Natural killer cell (primary cell): ENCODE data around the gene BSN. TPM values are rescaled to one million over a fixed set of nuclear protein-coding genes. Genes with fewer than 3 reads are reported as not detected.

Experiments used
- ATAC-seq, 3 donors: fragments of 150-1000 bp in 2 of 3; fragments of 200-7000 bp in 1 of 3; cut with Tn5 transposase; 1 replicate in 1 of 3; 2 replicates in 2 of 3; pipeline ENCODE4 v1.10.0; 2021; ENCODE audit warnings: mild to moderate bottlenecking in 2 of 3, moderate library complexity in 2 of 3
- DNase-seq, 2 donors: peaks; one replicate each; pipeline versions ENCODE4 v3.0.0 to v3.0.0-alpha.2; 2013 to 2021; ENCODE audit warnings: mixed read lengths in 1 of 2
- H3K27ac ChIP-seq: one replicate; pipeline ENCODE4 v1.5.1; 2013; ENCODE audit warnings: mild to moderate bottlenecking, low read length
- H3K27me3 ChIP-seq: one replicate; pipeline ENCODE4 v1.6.1; 2013; ENCODE audit warnings: low read length; ENCODE audit not compliant: control insufficient read depth, insufficient read depth
- H3K36me3 ChIP-seq: one replicate; pipeline ENCODE4 v1.6.1; 2013; ENCODE audit warnings: low read length; ENCODE audit not compliant: control insufficient read depth, insufficient read depth
- H3K4me1 ChIP-seq: one replicate; pipeline ENCODE4 v1.6.1; 2013; ENCODE audit warnings: low read length; ENCODE audit not compliant: control insufficient read depth, insufficient read depth
- H3K4me3 ChIP-seq: one replicate; pipeline ENCODE4 v1.5.1; 2013; ENCODE audit warnings: low read length
- H3K9me3 ChIP-seq: one replicate; pipeline ENCODE4 v1.6.1; 2013; ENCODE audit warnings: low read length; ENCODE audit not compliant: control insufficient read depth, insufficient read depth
- H3K27ac Mint-ChIP-seq, 2 donors: one replicate each; pipeline ENCODE4 v1.8.0; 2022; ENCODE audit warnings: mild to moderate bottlenecking in 2 of 2, mixed read lengths in 2 of 2, moderate library complexity in 1 of 2
- H3K27me3 Mint-ChIP-seq, 2 donors: one replicate each; pipeline ENCODE4 v1.8.0; 2022; ENCODE audit warnings: low read depth in 2 of 2, mixed read lengths in 2 of 2
- H3K36me3 Mint-ChIP-seq: one replicate; pipeline ENCODE4 v1.8.0; 2022; ENCODE audit warnings: mixed read lengths
- H3K4me1 Mint-ChIP-seq, 2 donors: one replicate each; pipeline ENCODE4 v1.8.0; 2022; ENCODE audit warnings: mixed read lengths in 2 of 2
- H3K4me3 Mint-ChIP-seq: one replicate; pipeline ENCODE4 v1.8.0; 2022; ENCODE audit warnings: mild to moderate bottlenecking, moderate library complexity, mixed read lengths
- H3K9me3 Mint-ChIP-seq, 2 donors: one replicate each; pipeline ENCODE4 v1.8.0; 2022; ENCODE audit warnings: mixed read lengths in 2 of 2
- CTCF ChIP-seq: fragments of 200-600 bp; IDR thresholded peaks from one replicate; pipeline ENCODE4 v1.8.0; 2022; ENCODE audit warnings: antibody characterized with exemption
- WGBS: methylation state at CpG from one replicate; pipeline ENCODE4 v1.1.7; 2013; ENCODE audit warnings: missing lambda C conversion rate; ENCODE audit not compliant: insufficient coverage; 5-methylcytosine and 5-hydroxymethylcytosine counted together
- intact Hi-C: fragments of 100-400 bp; cut with micrococcal nuclease; formaldehyde crosslinking; loops from one replicate; pipeline ENCODE4 v1.14.2; 2022
- total RNA-seq, 4 donors: library from RNA; stranded (reverse); fragments of 120-200 nt in 1 of 4; gene quantifications; one replicate each; pipeline versions ENCODE4 v1.2.3 to v1.2.4, GENCODE V29; 2013 to 2022

Gene BSN
- total RNA-seq, 3 donors from 2014 or later (not counting 1 experiment from before 2014, with no cell fraction given), result 0.33 to 0.41 (median 0.35) TPM

GRCh38 chr3:49661281-49661680 lies 107.0 kb downstream of the BSN start:
- no peak overlapping the region for H3K4me3 Mint-ChIP-seq

DNA sequence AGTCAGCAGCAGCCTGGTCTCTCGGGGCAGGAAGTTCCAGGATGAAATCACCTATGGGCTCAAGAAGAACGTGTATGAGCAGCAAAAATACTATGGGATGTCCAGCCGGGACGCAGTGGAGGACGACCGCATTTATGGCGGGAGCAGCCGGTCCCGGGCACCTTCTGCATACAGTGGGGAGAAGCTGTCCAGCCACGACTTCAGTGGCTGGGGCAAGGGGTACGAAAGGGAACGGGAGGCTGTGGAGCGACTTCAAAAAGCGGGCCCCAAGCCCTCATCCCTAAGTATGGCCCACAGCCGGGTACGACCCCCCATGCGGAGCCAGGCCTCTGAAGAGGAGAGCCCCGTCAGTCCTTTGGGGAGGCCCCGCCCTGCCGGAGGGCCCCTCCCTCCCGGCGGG lies 107.7 kb downstream of the BSN start:
- H3K27me3 Mint-ChIP-seq, result peaks cover 0 to 6% of the 10 kb centered on the region in 2 donors
- no peak overlapping the region for H3K27ac ChIP-seq
- no peaks in the 10 kb centered on the region for H3K4me1 Mint-ChIP-seq
- H3K4me1 ChIP-seq, result no peaks in the 10 kb centered on the region
- no peak for ATAC-seq
- H3K36me3 ChIP-seq, result no peaks in the 10 kb centered on the region
- H3K4me3 ChIP-seq, result no peak overlapping the region
- DNase-seq, result no peak
- no peaks in the 10 kb centered on the region for H3K9me3 ChIP-seq
- TF ChIP-seq CTCF, result no peak
- intact Hi-C loops, result no loop called here
- H3K4me3 Mint-ChIP-seq, result no peak overlapping the region
- no peak overlapping the region for H3K27ac Mint-ChIP-seq
- H3K36me3 Mint-ChIP-seq, result no peaks in the 10 kb centered on the region
- 91% methylated on average over 22 of the region's 22 CpGs for WGBS
- no peaks in the 10 kb centered on the region for H3K9me3 Mint-ChIP-seq
- no peaks in the 10 kb centered on the region for H3K27me3 ChIP-seq

More at GRCh38 chr3:49661281-49661680, 107.0 kb downstream of the BSN start:
- Mint-ChIP-seq H3K9me3 (no peaks in the 10 kb centered on the region), H3K27ac (no peak overlapping the region), H3K36me3 (no peaks in the 10 kb centered on the region), H3K4me1 (no peaks in the 10 kb centered on the region), H3K27me3 (peaks cover 0 to 4% of the 10 kb centered on the region in 2 donors)
- intact Hi-C loops, result no loop called here
- ATAC-seq (no peak), DNase-seq (no peak)
- Histone ChIP-seq H3K4me1 (no peaks in the 10 kb centered on the region), H3K27ac (no peak overlapping the region), H3K36me3 (no peaks in the 10 kb centered on the region), H3K27me3 (no peaks in the 10 kb centered on the region), H3K4me3 (no peak overlapping the region), H3K9me3 (no peaks in the 10 kb centered on the region)
- TF ChIP-seq CTCF, result no peak
- 93% methylated on average over 14 of the region's 14 CpGs for WGBS

DNA sequence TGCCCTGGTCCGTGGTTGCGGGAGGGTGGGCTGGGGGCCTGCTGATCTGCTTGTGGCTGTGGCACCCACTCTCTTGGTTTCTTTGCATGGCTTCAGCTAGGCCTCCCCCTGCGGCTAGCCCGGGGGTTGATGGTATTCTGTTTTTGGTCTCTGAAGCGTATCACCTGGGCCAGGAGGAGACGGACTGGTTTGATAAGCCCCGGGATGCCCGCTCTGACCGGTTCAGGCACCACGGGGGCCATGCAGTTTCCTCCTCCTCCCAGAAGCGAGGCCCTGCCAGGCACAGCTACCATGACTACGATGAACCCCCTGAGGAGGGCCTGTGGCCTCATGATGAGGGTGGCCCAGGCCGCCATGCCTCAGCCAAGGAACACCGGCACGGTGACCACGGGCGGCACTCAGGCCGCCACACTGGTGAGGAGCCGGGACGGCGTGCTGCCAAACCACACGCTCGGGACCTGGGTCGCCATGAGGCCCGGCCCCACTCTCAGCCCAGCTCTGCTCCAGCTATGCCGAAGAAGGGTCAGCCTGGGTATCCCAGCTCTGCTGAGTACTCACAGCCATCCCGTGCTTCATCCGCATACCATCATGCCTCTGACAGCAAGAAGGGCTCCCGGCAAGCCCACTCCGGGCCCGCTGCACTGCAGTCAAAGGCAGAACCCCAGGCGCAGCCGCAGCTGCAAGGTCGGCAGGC lies 108.6 kb downstream of the BSN start:
- DNase-seq (no peak), ATAC-seq (no peak)
- no peaks in the 10 kb centered on the region for H3K9me3 ChIP-seq
- H3K27me3 Mint-ChIP-seq, result peaks cover 0 to 6% of the 10 kb centered on the region in 2 donors
- H3K27me3 ChIP-seq, result no peaks in the 10 kb centered on the region
- no peak overlapping the region for H3K4me3 ChIP-seq
- H3K27ac ChIP-seq, result no peak overlapping the region
- H3K36me3 Mint-ChIP-seq, result no peaks in the 10 kb centered on the region
- H3K27ac Mint-ChIP-seq, result no peak overlapping the region
- no peaks in the 10 kb centered on the region for H3K9me3 Mint-ChIP-seq
- H3K36me3 ChIP-seq, result no peaks in the 10 kb centered on the region
- no peak for TF ChIP-seq CTCF
- H3K4me3 Mint-ChIP-seq, result no peak overlapping the region
- no peaks in the 10 kb centered on the region for H3K4me1 Mint-ChIP-seq
- no peaks in the 10 kb centered on the region for H3K4me1 ChIP-seq
- intact Hi-C loops, result no loop called here
- 93% methylated on average over 34 of the region's 34 CpGs for WGBS

- DNase-seq (no peak), ATAC-seq (no peak)
- Mint-ChIP-seq H3K4me1 (no peaks in the 10 kb centered on the region), H3K4me3 (no peak overlapping the region), H3K9me3 (no peaks in the 10 kb centered on the region), H3K27ac (no peak overlapping the region), H3K36me3 (no peaks in the 10 kb centered on the region), H3K27me3 (peaks cover 0 to 9% of the 10 kb centered on the region in 2 donors)
- no peak for TF ChIP-seq CTCF
- no peak overlapping the region for H3K27ac ChIP-seq
- 96% methylated on average over 1 of the region's 1 CpG for WGBS
- H3K36me3 ChIP-seq, result no peaks in the 10 kb centered on the region
- intact Hi-C loops, result no loop called here
- no peaks in the 10 kb centered on the region for H3K9me3 ChIP-seq
- H3K27me3 ChIP-seq, result no peaks in the 10 kb centered on the region
- no peaks in the 10 kb centered on the region for H3K4me1 ChIP-seq
- H3K4me3 ChIP-seq, result no peak overlapping the region
Measured at GRCh38 chr3:49663831-49664230, 109.6 kb downstream of the BSN start.
